ENCODE data around the gene ACTA2.

- TF ChIP-seq CTCF (conservative IDR thresholded peaks at IDR 0.05 in 1 of 2, IDR thresholded peaks at IDR 0.05 in 1 of 2; ENCODE audit: low read depth in 1 of 2, low read length in 2 of 2) (no peak), EZH2 (IDR thresholded peaks at IDR 0.05; ENCODE audit: low read length, missing control alignments) (no peak)
Observed at GRCh38 chr10:88941026-88941425, 11.5 kb downstream of the ACTA2 start.

All from fibroblast of lung (primary cell).